Glomerular endothelial cell (primary cell): ENCODE results near the gene ACVR1. TPM values are rescaled to one million over a fixed set of nuclear protein-coding genes. Genes with fewer than 3 reads are reported as not detected.

Experiments used
- DNase-seq: peaks from one replicate; pipeline ENCODE4 v3.0.0-alpha.2; 2011; ENCODE audit warnings: low read depth, low spot score; ENCODE audit errors: extremely low read depth
- total RNA-seq: library from RNA; depleted of rRNA; stranded (reverse); fragments of >200 nt; gene quantifications from 2 replicates; pipeline ENCODE4 v1.2.3, GENCODE V29; 2015

The ACVR1 gene
- total RNA-seq, 1 donor from 2014 or later: 22.3 TPM

GRCh38 chr2:157857881-157858280, 18.2 kb downstream of the ACVR1 start:
- no peak for DNase-seq

GRCh38 chr2:157856187-157856515, 20.0 kb downstream of the ACVR1 start:
- no peak for DNase-seq

- DNase-seq: no peak
Measured at GRCh38 chr2:157853820-157854219, 22.3 kb downstream of the ACVR1 start.

- no peak for DNase-seq
Measured at GRCh38 chr2:157853211-157853610, 22.9 kb downstream of the ACVR1 start.

- no peak for DNase-seq
Measured at GRCh38 chr2:157849591-157849990, 26.5 kb downstream of the ACVR1 start.

- no peak for DNase-seq
Measured at GRCh38 chr2:157848213-157848612, 27.9 kb downstream of the ACVR1 start.

GRCh38 chr2:157845081-157845480, 31.0 kb downstream of the ACVR1 start:
- DNase-seq: no peak

- DNase-seq: no peak
Measured at GRCh38 chr2:157843935-157844334, 32.2 kb downstream of the ACVR1 start.

- DNase-seq: no peak
Measured at GRCh38 chr2:157843081-157843480, 33.0 kb downstream of the ACVR1 start.

- no peak for DNase-seq
Measured at GRCh38 chr2:157842106-157842879, 33.8 kb downstream of the ACVR1 start.

GRCh38 chr2:157841485-157841884, 34.6 kb downstream of the ACVR1 start:
- DNase-seq: no peak

- no peak for DNase-seq
Measured at GRCh38 chr2:157840568-157841156, 35.5 kb downstream of the ACVR1 start.

- DNase-seq: no peak
Measured at GRCh38 chr2:157839822-157840221, 36.3 kb downstream of the ACVR1 start.

GRCh38 chr2:157839162-157839801, 36.8 kb downstream of the ACVR1 start:
- DNase-seq: no peak

GRCh38 chr2:157838442-157839161, 37.5 kb downstream of the ACVR1 start:
- no peak for DNase-seq

GRCh38 chr2:157837851-157838441, 38.2 kb downstream of the ACVR1 start:
- no peak for DNase-seq

- DNase-seq: no peak
Measured at GRCh38 chr2:157836531-157836930, 39.6 kb downstream of the ACVR1 start.

GRCh38 chr2:157835425-157835824, 40.7 kb downstream of the ACVR1 start:
- no peak for DNase-seq

GRCh38 chr2:157835006-157835405, 41.1 kb downstream of the ACVR1 start:
- no peak for DNase-seq

- no peak for DNase-seq
Measured at GRCh38 chr2:157833721-157834120, 42.4 kb downstream of the ACVR1 start.
